ENCODE measurements around the gene TLCD5. TPM values are rescaled to one million over a fixed set of nuclear protein-coding genes. Genes with fewer than 3 reads are reported as not detected.

TLCD5 gene
- total and polyA plus RNA-seq, 4 donors: 2.0 to 10.8 (median 3.1) TPM

- H3K9me3 ChIP-seq (ENCODE audit: control insufficient read depth in 4 of 4, insufficient read depth in 3 of 4, low read length in 3 of 4): no peaks in the 10 kb centered on the region
- DNase-seq: no peak
- no peaks in the 10 kb centered on the region for H3K27me3 ChIP-seq (ENCODE audit: control insufficient read depth in 3 of 3, insufficient read depth in 3 of 3, low read length in 2 of 3)
- ATAC-seq (ENCODE audit: insufficient read depth, low FRiP score): no peak
- 62 to 84% methylated on average over 3 of the region's 3 CpGs for WGBS, 2 donors
- H3K4me1 ChIP-seq (ENCODE audit: control insufficient read depth in 5 of 5, insufficient read depth in 5 of 5, low read length in 5 of 5): peaks cover 0 to 8% (median 0%) of the 10 kb centered on the region in 5 donors
- no peak overlapping the region for H3K27ac ChIP-seq (ENCODE audit: low read depth in 1 of 2, low read length in 1 of 2)
- no peaks in the 10 kb centered on the region for H3K36me3 ChIP-seq (ENCODE audit: control insufficient read depth in 4 of 4, insufficient read depth in 4 of 4, low read length in 4 of 4)
- no peak for TF ChIP-seq CTCF (IDR thresholded peaks at IDR 0.05; ENCODE audit: control extremely low read depth, extremely low read depth)
- H3K4me3 ChIP-seq: no peak overlapping the region
- no peak overlapping the region for H3K9ac ChIP-seq (ENCODE audit: insufficient read depth in 1 of 2, low read length in 2 of 2)
Measured at GRCh38 chr11:120310870-120311269, 14.2 kb upstream of the TLCD5 start.

GRCh38 chr11:120314861-120315260, 10.2 kb upstream of the TLCD5 start:
- WGBS, 2 donors: 73 to 86% methylated on average over 3 of the region's 3 CpGs

GRCh38 chr11:120316880-120317688, 8.0 kb upstream of the TLCD5 start:
- peak; percentile 68 to 86 (median 81) for DNase-seq
- no peak overlapping the region for H3K4me3 ChIP-seq
- H3K4me1 ChIP-seq (ENCODE audit: control insufficient read depth in 5 of 5, insufficient read depth in 5 of 5, low read length in 5 of 5): peaks cover 0 to 20% (median 6%) of the 10 kb centered on the region in 5 donors
- H3K36me3 ChIP-seq (ENCODE audit: control insufficient read depth in 4 of 4, insufficient read depth in 4 of 4, low read length in 4 of 4): no peaks in the 10 kb centered on the region
- no peak for TF ChIP-seq CTCF (IDR thresholded peaks at IDR 0.05; ENCODE audit: control extremely low read depth, extremely low read depth)
- H3K27me3 ChIP-seq (ENCODE audit: control insufficient read depth in 3 of 3, insufficient read depth in 3 of 3, low read length in 2 of 3): no peaks in the 10 kb centered on the region
- H3K27ac ChIP-seq (ENCODE audit: low read depth in 1 of 2, low read length in 1 of 2): peak overlapping the region in 1 of 2 donors; percentile 57
- no peak overlapping the region for H3K9ac ChIP-seq (ENCODE audit: insufficient read depth in 1 of 2, low read length in 2 of 2)
- peak; percentile 53 for ATAC-seq (ENCODE audit: insufficient read depth, low FRiP score)
- no peaks in the 10 kb centered on the region for H3K9me3 ChIP-seq (ENCODE audit: control insufficient read depth in 4 of 4, insufficient read depth in 3 of 4, low read length in 3 of 4)
- WGBS, 2 donors: 37 to 54% methylated on average over 8 of the region's 8 CpGs

More at GRCh38 chr11:120314861-120315260, 10.2 kb upstream of the TLCD5 start:
- Histone ChIP-seq H3K9me3 (ENCODE audit: control insufficient read depth in 4 of 4, insufficient read depth in 3 of 4, low read length in 3 of 4) (no peaks in the 10 kb centered on the region), H3K27ac (ENCODE audit: low read depth in 1 of 2, low read length in 1 of 2) (no peak overlapping the region), H3K36me3 (ENCODE audit: control insufficient read depth in 4 of 4, insufficient read depth in 4 of 4, low read length in 4 of 4) (no peaks in the 10 kb centered on the region), H3K4me3 (no peak overlapping the region), H3K9ac (ENCODE audit: insufficient read depth in 1 of 2, low read length in 2 of 2) (no peak overlapping the region), H3K27me3 (ENCODE audit: control insufficient read depth in 3 of 3, insufficient read depth in 3 of 3, low read length in 2 of 3) (no peaks in the 10 kb centered on the region), H3K4me1 (ENCODE audit: control insufficient read depth in 5 of 5, insufficient read depth in 5 of 5, low read length in 5 of 5) (peaks cover 0 to 20% (median 6%) of the 10 kb centered on the region in 5 donors)
- no peak for DNase-seq
- no peak for ATAC-seq (ENCODE audit: insufficient read depth, low FRiP score)
- TF ChIP-seq CTCF (IDR thresholded peaks at IDR 0.05; ENCODE audit: control extremely low read depth, extremely low read depth): no peak

All from lung (tissue), 12 donors.